Endothelial cell of umbilical vein (primary cell): ENCODE measurements around the gene PTPN6. TPM values are rescaled to one million over a fixed set of nuclear protein-coding genes. Genes with fewer than 3 reads are reported as not detected.

Experiments used
- BruUV-seq: library from RNA; stranded (reverse); fragments of 400-500 nt; replicated peaks from 2 replicates; lab custom pipeline; 2021; lab: Mats Ljungman, UMichigan
- CTCF ChIA-PET: fragments of 300-600, 350-600 bp; sonication (Branson Sonifier 250); formaldehyde crosslinking; loops from one replicate; lab custom pipeline; 2021; ENCODE audit warnings: antibody characterized with exemption, inconsistent platforms; lab: Charles Lee
- POLR2A ChIA-PET: fragments of 300-600, 350-600 bp; sonication (Branson Sonifier 250); formaldehyde crosslinking; loops from one replicate; lab custom pipeline; 2021; ENCODE audit warnings: antibody characterized with exemption, inconsistent platforms; lab: Charles Lee
- DNase-seq: peaks from one replicate; pipeline ENCODE4 v3.0.0-alpha.2; 2011; ENCODE audit warnings: low read depth, low spot score
- FAIRE-seq: peaks from 2 replicates; lab custom pipeline; 2011; peaks lifted over from hg19 to GRCh38; lab: Jason Lieb, UNC
- H2AFZ ChIP-seq: 2 replicates; pipeline ENCODE4 v1.6.0; 2012; ENCODE audit warnings: low read depth, low read length, control low read depth, inconsistent platforms
- H3K27ac ChIP-seq: 2 replicates; pipeline ENCODE4 v1.5.1; 2011; ENCODE audit warnings: low read depth, mild to moderate bottlenecking, control low read depth, low read length, moderate library complexity; ENCODE audit not compliant: insufficient read depth
- H3K27me3 ChIP-seq, 2 experiments: 2 replicates each; pipeline versions ENCODE4 v1.6.0 to v1.6.1; 2011; ENCODE audit warnings: low read length in 2 of 2, mixed read lengths in 1 of 2; ENCODE audit not compliant: control insufficient read depth in 2 of 2, insufficient read depth in 2 of 2
- H3K36me3 ChIP-seq, 2 experiments: 2 replicates in 1 of 2; 3 replicates in 1 of 2; pipeline ENCODE4 v1.5.1; 2011; ENCODE audit warnings: low read length in 2 of 2, mild to moderate bottlenecking in 1 of 2, moderate library complexity in 1 of 2; ENCODE audit not compliant: control insufficient read depth in 2 of 2, insufficient read depth in 2 of 2; ENCODE audit errors: extremely low read depth in 1 of 2
- H3K4me1 ChIP-seq: 3 replicates; pipeline ENCODE4 v1.5.1; 2011; ENCODE audit warnings: mild to moderate bottlenecking, low read length; ENCODE audit not compliant: control insufficient read depth, insufficient read depth; ENCODE audit errors: extremely low read depth
- H3K4me2 ChIP-seq: 2 replicates; pipeline ENCODE4 v1.6.1; 2011; ENCODE audit warnings: low read length, control low read depth, mixed read lengths; ENCODE audit not compliant: insufficient read depth
- H3K4me3 ChIP-seq, 3 experiments: fragments of 200-600 bp in 1 of 3; sonication (generic), shearing (Covaris generic) in 1 of 3; replicated peaks in 1 of 3; 2 replicates each; pipeline ENCODE4 v1.5.1; 2011 to 2016; ENCODE audit warnings: control low read depth in 3 of 3, low read length in 3 of 3, mild to moderate bottlenecking in 2 of 3, inconsistent platforms in 1 of 3, low read depth in 1 of 3, moderate library complexity in 1 of 3; ENCODE audit not compliant: insufficient read depth in 1 of 3
- H3K79me2 ChIP-seq: 2 replicates; pipeline ENCODE4 v1.6.0; 2012; ENCODE audit warnings: low read length, inconsistent platforms; ENCODE audit not compliant: control insufficient read depth, insufficient read depth
- H3K9ac ChIP-seq: replicated peaks from 2 replicates; pipeline ENCODE3; 2011; ENCODE audit warnings: low read length, control low read depth; ENCODE audit not compliant: insufficient read depth; ENCODE audit errors: extremely low read depth
- H3K9me1 ChIP-seq: replicated peaks from 3 replicates; pipeline ENCODE4 v1.6.0; 2011; ENCODE audit warnings: mild to moderate bottlenecking, low read length; ENCODE audit not compliant: control insufficient read depth, insufficient read depth; ENCODE audit errors: extremely low read depth
- H3K9me3 ChIP-seq: replicated peaks from 2 replicates; pipeline ENCODE4 v1.5.1; 2012; ENCODE audit warnings: low read length, inconsistent platforms; ENCODE audit not compliant: control insufficient read depth, insufficient read depth
- H4K20me1 ChIP-seq: replicated peaks from 2 replicates; pipeline ENCODE3; 2011; ENCODE audit warnings: mild to moderate bottlenecking, low read length; ENCODE audit not compliant: control insufficient read depth, insufficient read depth; ENCODE audit errors: extremely low read depth
- EZH2 ChIP-seq: IDR thresholded peaks from 2 replicates; pipeline ENCODE4 v1.6.1; 2012; ENCODE audit warnings: borderline replicate concordance, low read depth, mild to moderate bottlenecking, moderate library complexity, low read length, inconsistent platforms; ENCODE audit not compliant: severe bottlenecking
- FOS ChIP-seq: IDR thresholded peaks from 2 replicates; pipeline ENCODE4 v1.6.1; 2011; ENCODE audit warnings: mild to moderate bottlenecking, low read length, moderate library complexity, borderline replicate concordance; ENCODE audit not compliant: insufficient read depth
- GATA2 ChIP-seq: IDR thresholded peaks from 2 replicates; pipeline ENCODE4 v1.7.0; 2011; ENCODE audit warnings: low read depth, mild to moderate bottlenecking, moderate library complexity, mixed read lengths, low read length; ENCODE audit not compliant: insufficient read length, insufficient read depth
- JUN ChIP-seq: IDR thresholded peaks from 2 replicates; pipeline ENCODE4 v1.6.1; 2011; ENCODE audit warnings: borderline replicate concordance, low read depth; ENCODE audit not compliant: insufficient read length, insufficient read depth
- MYC ChIP-seq: IDR thresholded peaks from one replicate; pipeline ENCODE4 v1.6.1; 2011; ENCODE audit warnings: mild to moderate bottlenecking, low read depth, low read length
- POLR2A ChIP-seq: IDR thresholded peaks from 2 replicates; pipeline ENCODE4 v1.6.1; 2012; ENCODE audit warnings: low read depth, mild to moderate bottlenecking, control low read depth, low read length
- POLR2AphosphoS5 ChIP-seq: IDR thresholded peaks from 2 replicates; pipeline ENCODE4 v1.6.1; 2012; ENCODE audit warnings: low read depth, mild to moderate bottlenecking, control low read depth, low read length, moderate library complexity; ENCODE audit not compliant: insufficient read depth
- dilution Hi-C: fragments of 300-500 bp; cut with MboI; formaldehyde crosslinking; loops from one replicate; pipeline ENCODE4 v1.15.0; 2019; ENCODE audit warnings: low sequenced_read_pairs; ENCODE audit not compliant: extremely low pct_ligation_motif_present
- intact Hi-C: fragments of 100-400 bp; cut with micrococcal nuclease; formaldehyde crosslinking; loops from one replicate; pipeline ENCODE4 v1.10.0; 2022
- polyA plus RNA-seq, 4 experiments: library from polyadenylated mRNA; depleted of rRNA in 3 of 4; stranded (reverse) in 3 of 4; unstranded in 1 of 4; fragments of >200 nt; gene quantifications; 2 replicates each; pipeline versions ENCODE4 v1.2.1 to v1.2.3, GENCODE V29; 2011 to 2012; ENCODE audit warnings: missing spikeins in 1 of 4
- total RNA-seq: library from RNA; stranded (reverse); gene quantifications from 2 replicates; pipeline ENCODE4 v1.2.3, GENCODE V29; 2021
- TF ChIP-seq, protein P1 (sequence below), 2 donors: IDR thresholded peaks; 1 replicate in 1 of 2; 2 replicates in 1 of 2; pipeline ENCODE4 v1.5.1; 2011; ENCODE audit warnings: low read length in 2 of 2, mild to moderate bottlenecking in 2 of 2, moderate library complexity in 2 of 2, control low read depth in 1 of 2, inconsistent platforms in 1 of 2, low read depth in 1 of 2; ENCODE audit not compliant: insufficient read depth in 1 of 2; ENCODE audit errors: extremely low read depth in 1 of 2
- TF ChIP-seq, protein P2 (sequence below): IDR thresholded peaks from 2 replicates; pipeline ENCODE4 v1.6.1; 2011; ENCODE audit not compliant: insufficient read depth, insufficient read length

Gene PTPN6
- total and polyA plus RNA-seq, 2 donors (not counting 3 experiments of a cell fraction or from before 2014, with no cell fraction given), result 0.25 to 1.6 TPM

DNA sequence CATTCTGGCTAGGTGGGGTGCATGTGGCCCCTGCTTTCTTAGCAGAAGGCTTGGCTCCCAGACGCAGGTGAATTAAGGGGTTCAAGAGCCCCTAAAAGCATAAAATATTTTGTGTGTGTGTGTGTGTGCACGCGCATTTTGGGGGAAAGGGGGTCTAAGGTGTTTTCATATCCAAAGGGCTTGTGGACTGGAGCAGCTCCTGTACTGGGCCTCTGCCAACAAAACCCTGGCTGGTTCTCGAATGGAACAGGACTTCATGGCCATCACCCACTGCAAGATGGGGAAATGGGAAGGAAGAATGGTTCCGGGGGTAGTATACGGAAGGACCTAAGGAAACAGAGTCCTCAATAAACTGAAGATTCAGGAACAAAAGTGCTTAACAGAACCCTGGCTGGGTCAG is 27.3 kb upstream of the PTPN6 start:
- FAIRE-seq, result no peak
- Histone ChIP-seq H2AFZ (no peak overlapping the region), H3K79me2 (peaks cover 20% of the 10 kb centered on the region), H3K9me3 (no peaks in the 10 kb centered on the region), H3K9ac (no peak overlapping the region), H3K36me3 (no peaks in the 10 kb centered on the region), H3K4me2 (no peak overlapping the region), H3K4me3 (no peak overlapping the region), H3K9me1 (no peaks in the 10 kb centered on the region), H3K27ac (no peak overlapping the region), H3K4me1 (peaks cover 30% of the 10 kb centered on the region), H4K20me1 (no peaks in the 10 kb centered on the region), H3K27me3 (no peaks in the 10 kb centered on the region)
- dilution Hi-C loops, result no loop called here
- CTCF ChIA-PET, result interaction anchor here (2.1 to 4.3 kb wide), 7 partner anchors 10 to 185 kb away, joined by 9 to 94 read pairs (median 25); partner anchors contain the start of genes C12orf57, C1RL, RNU7-1 and SPSB2
- POLR2A ChIA-PET, result no interaction called here
- no peak for DNase-seq
- no TSS peak for BruUV-seq
- TF ChIP-seq FOS (no peak), POLR2A (no peak), GATA2 (no peak), MYC (no peak), EZH2 (no peak), POLR2AphosphoS5 (no peak), JUN (no peak)
- TF ChIP-seq, protein P1, sequence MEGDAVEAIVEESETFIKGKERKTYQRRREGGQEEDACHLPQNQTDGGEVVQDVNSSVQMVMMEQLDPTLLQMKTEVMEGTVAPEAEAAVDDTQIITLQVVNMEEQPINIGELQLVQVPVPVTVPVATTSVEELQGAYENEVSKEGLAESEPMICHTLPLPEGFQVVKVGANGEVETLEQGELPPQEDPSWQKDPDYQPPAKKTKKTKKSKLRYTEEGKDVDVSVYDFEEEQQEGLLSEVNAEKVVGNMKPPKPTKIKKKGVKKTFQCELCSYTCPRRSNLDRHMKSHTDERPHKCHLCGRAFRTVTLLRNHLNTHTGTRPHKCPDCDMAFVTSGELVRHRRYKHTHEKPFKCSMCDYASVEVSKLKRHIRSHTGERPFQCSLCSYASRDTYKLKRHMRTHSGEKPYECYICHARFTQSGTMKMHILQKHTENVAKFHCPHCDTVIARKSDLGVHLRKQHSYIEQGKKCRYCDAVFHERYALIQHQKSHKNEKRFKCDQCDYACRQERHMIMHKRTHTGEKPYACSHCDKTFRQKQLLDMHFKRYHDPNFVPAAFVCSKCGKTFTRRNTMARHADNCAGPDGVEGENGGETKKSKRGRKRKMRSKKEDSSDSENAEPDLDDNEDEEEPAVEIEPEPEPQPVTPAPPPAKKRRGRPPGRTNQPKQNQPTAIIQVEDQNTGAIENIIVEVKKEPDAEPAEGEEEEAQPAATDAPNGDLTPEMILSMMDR (IDR thresholded peaks at IDR 0.05; ENCODE audit: extremely low read depth in 1 of 2, insufficient read depth in 1 of 2, low read depth in 1 of 2, low read length in 2 of 2), result no peak
- TF ChIP-seq, protein P2, sequence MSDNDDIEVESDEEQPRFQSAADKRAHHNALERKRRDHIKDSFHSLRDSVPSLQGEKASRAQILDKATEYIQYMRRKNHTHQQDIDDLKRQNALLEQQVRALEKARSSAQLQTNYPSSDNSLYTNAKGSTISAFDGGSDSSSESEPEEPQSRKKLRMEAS, result no peak
- intact Hi-C loops, result loop anchor here (1.0 kb wide), 10 partner anchors 10 to 264 kb away; partner anchors contain the start of genes C12orf57, C1R, C1RL and ENO2
